Measurements from ENCODE around the gene FXR2.
"Not testable (repeated sequence)": the region's sequence is repeated elsewhere in the genome, so short reads cannot be mapped to it uniquely, and the experiment has no call there.

The FXR2 gene

GRCh38 chr17:7614425-7615264, at the start of gene FXR2:
FXR2 (minus strand) TSS chr17:7614897; CDS start chr17:7614532, 365 bp downstream.
- DNase-seq (ENCODE audit: low read depth) = peak; percentile 100

GRCh38 chr17:7656958-7657609, 42.4 kb upstream of the FXR2 start:
- no peak for DNase-seq (ENCODE audit: low read depth)

DNA sequence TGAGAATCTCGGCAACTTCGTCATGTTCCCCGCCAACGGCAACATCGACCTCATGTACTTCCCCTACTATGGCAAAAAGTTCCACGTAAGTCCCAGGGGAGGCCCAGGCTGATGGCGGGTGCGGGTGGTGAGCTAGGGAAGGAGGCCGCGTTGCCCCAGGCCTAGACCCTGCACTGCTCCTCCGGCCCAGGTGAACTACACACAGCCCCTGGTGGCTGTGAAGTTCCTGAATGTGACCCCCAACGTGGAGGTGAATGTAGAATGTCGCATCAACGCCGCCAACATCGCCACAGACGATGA, 40.8 kb upstream of the FXR2 start:
- DNase-seq (ENCODE audit: low read depth) = no peak

DNA sequence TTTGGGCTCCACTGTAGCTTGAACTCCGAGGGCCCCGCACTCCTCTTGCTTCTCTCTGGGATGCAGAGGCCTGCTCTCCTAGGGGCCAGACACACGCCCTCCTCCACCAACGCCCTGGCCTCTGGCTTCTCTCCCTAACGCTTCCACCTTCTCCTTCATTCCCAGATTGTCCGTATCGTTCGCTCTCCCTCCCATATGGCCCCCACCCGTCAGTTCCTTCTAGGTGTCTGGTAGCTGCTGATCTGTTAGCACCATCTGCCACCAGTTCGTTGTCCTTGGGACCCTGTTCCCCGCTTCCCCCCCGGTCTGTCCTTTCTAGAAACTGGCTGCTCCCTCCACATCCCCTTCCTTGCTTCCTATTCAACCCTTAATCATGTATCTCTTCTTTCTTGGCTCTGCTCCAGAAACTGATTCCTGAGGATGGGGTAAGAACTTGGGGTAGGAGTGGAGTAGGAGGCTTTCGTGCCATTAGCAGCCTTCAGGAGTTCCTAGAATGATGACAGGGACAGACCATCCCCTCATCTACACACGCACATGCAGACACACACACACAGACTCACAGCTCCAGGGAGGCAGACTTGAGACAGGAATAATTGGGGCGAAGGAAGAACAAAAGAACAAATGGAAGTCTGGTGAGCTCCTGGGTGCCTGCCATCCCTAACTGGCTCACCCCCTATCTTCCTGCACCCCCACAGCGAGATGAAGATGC, 40.3 kb upstream of the FXR2 start:
- DNase-seq (ENCODE audit: low read depth) = no peak

DNA sequence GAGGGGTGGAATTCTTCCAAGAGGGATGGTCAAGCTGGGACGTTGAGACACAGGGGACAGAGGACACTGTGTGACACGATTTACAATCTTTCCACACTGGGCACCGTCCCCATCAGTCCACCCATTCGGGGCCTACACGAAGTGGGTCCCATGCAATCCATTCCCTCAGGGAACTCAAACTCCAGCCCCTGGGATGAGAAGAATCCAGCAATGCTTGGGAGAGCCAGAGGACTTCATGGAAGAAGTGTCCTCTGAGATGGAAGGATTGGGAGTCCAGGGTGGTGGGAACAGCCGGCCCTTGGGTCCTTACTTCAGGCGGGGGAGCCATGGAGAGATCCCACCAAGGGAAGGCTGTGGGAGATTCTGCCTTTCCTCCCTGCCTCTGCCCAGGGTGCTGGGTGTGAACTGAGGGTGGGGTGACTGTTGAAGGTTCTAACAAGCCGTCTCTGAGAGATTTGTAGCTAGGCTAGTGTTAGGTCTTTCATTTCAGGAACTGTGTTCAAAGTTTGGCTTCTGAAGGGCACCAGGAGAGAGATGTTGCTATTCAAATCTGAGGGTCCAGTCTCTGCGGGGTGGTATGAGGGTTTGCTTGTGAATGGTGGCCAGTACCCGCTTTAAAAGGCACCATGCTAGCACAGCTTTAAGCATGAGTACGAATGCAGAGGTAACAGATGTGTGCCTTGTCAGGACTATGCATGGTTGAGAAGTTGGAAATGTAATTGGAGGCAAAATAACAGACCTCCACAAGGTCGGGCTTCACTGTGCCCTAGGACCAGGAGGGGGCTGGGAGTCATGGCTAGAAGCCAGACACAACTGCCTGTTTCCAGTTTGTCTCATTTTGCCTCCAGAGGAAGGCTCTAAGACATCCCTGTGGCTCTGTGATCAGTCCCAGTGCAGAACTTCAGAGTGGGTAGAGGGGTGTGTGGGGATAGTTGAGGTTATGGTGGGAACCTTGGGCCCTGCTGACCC, 38.0 kb upstream of the FXR2 start:
- DNase-seq (ENCODE audit: low read depth) = no peak

DNA sequence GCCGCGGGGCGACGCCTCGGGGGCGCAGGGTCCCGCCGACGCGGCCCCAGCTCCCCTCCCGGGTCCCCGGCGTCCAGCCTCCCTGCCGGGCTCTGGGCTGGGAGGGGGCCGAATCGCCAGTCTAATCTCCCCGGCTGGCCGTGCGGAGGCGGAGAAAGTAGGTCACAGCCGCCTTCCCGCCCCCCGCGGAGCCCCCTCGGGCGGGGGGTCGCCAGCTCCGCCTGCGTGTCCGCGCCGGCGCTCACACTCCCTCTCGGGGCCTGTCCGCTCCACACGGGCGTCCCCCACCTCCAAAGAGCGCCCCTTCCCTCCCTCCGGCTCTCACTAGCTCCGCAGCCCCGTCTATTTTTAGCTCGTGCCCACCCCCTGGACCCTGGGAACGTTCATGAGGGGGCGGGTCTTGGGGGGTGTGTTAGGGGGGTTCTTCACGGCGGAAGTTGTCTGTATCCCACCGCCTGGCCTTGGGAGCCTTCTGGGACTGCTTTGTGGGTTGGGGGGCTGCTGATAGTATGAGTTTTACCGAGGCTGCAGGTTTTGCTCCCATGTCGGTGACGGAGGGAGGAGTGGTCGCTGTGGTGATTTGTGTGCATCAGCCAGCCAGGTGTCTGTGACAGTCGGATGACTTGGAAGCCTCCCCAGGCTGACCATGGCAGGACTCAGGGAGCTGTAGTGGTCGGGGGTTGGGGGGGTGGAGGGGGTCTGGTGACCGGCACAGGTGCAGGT, 37.1 kb upstream of the FXR2 start:
- no peak for DNase-seq (ENCODE audit: low read depth)

DNA sequence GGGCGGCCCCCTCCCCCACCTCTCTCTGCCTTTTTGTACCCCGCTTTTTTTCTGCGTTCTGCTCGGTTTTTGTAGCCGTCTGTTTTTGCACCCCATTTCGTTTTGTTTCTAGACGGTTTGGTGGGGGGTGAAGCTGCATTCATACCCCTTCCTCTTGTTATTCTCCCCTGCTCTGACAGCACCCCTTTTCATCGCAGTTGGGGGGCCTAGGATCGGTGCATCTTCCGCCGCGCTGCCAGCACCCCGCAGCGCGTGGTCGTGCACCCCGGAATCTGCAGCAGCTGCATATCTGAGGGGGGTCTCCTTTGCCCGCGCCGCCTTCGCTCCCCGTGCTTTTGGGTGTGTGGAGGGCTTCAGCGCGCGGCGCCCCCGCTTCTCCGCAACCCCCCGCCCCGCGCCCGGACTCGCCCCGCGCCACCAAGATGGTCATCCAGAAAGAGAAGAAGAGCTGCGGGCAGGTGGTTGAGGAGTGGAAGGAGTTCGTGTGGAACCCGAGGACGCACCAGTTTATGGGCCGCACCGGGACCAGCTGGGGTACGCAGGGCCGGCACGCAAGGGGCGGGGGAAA, 36.5 kb upstream of the FXR2 start:
- DNase-seq (ENCODE audit: low read depth) = no peak

- no peak for DNase-seq (ENCODE audit: low read depth)
Measured at GRCh38 chr17:7650509-7651096, 35.9 kb upstream of the FXR2 start, which contains the start of gene ATP1B2. ATP1B2 (plus strand) TSS chr17:7650926; CDS start chr17:7651519, 593 bp downstream.

GRCh38 chr17:7647018-7647417, 32.3 kb upstream of the FXR2 start:
- no peak for DNase-seq (ENCODE audit: low read depth)

DNA sequence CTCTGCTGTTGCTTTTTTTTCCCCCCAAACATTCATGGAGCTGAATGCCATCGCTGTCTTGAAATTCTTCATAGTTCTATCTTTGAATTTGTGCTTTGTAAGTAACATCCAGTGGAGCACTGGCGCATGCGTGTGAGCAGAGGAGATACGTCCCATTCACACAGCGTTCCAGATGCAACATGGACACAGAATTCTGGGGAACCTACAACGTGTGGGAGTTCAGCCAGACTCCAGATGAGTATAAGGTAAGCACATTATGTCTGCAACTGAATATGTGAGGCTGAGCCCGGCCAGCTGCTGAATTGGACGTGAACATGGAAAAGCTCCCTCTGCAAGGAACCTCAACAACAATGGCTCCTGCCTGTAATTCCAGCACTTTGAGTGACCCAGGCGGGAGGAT, 31.8 kb upstream of the FXR2 start:
- DNase-seq (ENCODE audit: low read depth) = no peak

DNA sequence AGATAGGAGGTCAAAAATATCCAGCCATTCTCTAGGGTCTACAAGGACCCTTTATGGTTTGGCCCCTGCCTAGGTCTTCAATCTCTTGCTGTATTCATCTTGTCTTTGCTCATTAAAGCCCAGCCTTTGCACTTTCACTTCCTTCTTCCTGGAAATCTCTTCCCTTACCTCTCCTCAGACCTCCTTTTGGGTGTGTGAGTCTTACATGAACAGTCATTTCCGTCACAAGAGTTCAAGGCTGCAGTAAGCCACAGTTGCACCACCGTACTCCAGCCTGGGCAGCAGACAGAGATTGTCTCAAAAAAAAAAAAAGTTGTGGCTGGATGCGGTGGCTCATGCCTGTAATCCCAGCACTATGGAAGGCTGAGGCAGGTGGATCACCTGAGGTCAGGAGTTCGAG, 30.1 kb upstream of the FXR2 start:
- DNase-seq (ENCODE audit: low read depth) = no peak

DNA sequence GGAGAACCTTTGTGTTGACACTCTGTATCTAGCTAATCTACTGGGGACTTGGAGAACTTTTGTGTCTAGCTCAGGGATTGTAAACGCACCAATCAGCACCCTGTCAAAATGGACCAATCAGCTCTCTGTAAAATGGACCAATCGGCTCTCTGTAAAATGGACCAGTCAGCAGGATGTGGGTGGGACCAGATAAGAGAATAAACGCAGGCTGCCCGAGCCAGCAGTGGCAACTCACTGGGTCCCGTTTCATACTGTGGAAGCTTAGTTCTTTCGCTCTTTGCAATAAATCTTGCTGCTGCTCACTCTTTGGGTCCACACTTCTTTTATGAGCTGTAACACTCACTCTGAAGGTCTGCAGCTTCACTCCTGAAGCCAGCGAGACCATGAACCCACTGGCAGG, 26.9 kb upstream of the FXR2 start:
- DNase-seq (ENCODE audit: low read depth) = not testable (repeated sequence)

- DNase-seq (ENCODE audit: low read depth) = no peak
Measured at GRCh38 chr17:7640783-7641182, 26.1 kb upstream of the FXR2 start.

DNA sequence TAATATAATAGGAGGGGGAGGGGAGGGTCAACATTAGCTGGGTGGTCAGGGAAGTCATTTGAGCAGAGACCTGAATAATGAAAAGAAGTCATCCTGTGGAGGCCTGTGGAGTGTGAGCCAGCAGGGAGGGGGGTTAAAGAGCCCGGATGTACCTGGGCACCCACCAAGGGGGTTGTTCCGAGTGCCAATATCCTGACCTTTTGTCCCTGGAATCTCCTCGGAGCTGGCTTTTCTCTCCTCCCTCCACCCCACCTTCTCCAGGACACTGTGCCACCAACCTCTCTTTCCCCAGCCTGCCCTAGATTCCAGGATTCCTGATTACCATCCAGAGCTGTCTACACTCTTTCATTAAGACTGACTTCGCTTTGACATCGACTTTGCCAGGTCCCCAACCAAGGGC, 21.5 kb upstream of the FXR2 start:
- DNase-seq (ENCODE audit: low read depth) = no peak

DNA sequence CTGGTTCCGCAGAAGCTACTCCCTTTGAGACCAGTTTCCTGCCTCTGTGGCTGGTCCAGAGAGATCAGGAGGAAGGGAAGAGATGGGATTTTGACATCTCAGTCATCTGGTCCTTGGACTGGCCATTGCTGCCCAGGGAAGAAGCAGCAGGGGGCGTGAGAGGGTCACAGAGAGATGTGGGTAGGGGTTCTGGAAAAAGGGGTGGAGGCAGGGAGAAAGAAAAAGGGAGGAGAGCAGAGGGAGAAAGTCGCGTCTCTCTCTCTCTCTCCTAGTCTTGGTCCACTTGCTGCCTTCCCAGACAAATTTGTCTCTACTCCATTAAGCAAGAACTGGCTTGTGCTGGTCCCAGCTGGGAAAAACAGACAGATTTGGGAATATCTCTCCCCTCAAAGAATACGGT, 19.7 kb upstream of the FXR2 start:
- DNase-seq (ENCODE audit: low read depth) = no peak

GRCh38 chr17:7633093-7633492, 18.4 kb upstream of the FXR2 start:
- DNase-seq (ENCODE audit: low read depth) = no peak

DNA sequence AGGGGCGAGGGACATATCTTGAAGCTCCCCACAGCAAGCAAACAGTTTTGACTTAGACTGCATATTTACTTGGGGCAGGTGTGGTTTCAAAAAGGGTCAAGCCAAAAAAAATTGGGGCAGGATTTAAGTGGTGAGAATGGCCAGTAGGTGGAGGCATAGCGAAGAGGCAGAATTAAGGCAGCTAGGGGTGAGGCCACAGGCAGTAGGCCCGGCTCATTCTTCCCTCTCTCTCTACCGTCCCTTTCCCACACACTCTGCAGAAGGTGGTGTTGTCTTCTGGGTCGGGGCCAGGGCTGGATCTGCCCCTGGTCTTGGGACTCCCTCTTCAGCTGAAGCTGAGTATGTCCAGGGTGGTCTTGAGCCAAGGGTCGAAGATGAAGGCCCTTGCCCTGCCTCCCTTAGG, 17.8 kb upstream of the FXR2 start:
- no peak for DNase-seq (ENCODE audit: low read depth)

DNA sequence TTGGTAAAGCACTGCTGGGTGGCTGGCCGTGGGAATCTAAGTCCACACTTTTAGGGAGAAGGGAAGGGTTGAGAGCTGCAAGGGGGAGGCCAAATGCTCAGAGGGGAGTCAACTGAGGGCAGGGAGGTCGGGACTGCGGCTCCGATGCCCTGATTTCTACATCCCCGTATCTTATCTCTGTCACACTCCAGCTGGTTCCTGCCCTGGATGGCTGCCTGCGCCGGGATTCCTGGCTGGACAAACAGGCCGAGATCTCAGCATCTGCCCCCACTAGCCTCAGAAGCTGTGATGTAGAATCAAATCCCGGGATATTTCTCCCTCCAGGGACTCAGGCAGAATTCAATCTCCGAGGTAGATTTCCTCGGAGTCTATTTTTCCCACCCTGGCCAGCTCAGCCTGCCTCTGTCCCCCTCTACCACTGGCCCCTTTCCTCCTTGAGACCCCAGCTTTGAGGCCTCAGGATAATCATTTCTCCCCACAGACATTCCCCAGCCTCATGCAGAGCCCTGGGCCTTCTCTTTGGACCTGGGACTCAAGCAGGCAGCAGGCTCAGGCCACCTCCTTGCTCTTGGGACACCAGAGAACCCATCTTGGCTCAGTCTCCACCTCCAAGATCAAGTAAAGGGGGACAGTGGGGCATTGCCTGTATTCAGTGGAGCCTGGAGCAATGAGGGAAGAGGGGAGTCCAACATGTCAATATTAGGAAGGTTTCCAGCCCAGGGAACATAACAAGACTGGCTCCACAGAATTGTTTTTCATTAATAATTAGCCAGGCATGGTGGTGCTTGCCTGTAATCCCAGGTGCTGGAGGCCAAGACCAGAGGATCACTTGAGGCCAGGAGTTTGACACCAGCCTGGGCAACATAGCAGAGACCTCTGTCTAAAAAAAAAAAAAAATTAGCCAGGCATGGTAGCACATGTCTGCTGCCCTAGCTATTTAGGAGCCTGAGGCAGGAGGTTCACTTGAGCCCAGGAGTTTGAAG, 17.0 kb upstream of the FXR2 start:
- no peak for DNase-seq (ENCODE audit: low read depth)

DNA sequence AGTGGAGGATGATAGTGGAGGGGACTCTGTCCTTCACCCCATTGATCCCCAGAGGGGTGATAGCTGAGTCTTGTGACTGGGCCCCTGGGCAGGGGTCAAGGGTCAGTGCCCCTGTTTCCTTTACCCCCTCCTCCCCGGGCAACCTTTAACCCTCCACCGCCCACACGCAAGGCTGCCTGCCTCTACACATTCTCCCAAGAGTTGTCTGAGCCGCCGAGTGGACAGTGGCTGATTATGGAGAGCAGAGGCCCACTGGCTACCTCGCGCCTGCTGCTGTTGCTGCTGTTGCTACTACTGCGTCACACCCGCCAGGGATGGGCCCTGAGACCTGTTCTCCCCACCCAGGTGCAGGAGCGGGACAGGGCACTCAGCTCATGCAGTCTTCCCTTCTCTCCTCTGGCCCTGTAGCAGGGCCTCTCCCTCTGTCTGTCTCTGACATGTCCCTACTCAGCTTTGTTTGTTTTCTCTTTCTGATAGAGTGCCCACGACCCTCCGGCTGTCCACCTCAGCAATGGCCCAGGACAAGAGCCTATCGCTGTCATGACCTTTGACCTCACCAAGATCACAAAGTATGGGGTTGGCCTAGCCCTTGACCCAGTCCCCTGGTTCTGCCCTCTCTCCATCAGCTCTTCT, 15.4 kb upstream of the FXR2 start, which contains the start of gene SHBG:
SHBG (plus strand) TSS at position 197 of the 633 bp plus-strand sequence; CDS start at position 235, 38 bp downstream.
- no peak for DNase-seq (ENCODE audit: low read depth)
